Measurements from ENCODE around the gene ATXN1. TPM values are rescaled to one million over a fixed set of nuclear protein-coding genes. Genes with fewer than 3 reads are reported as not detected.

Gene ATXN1
- polyA plus RNA-seq, 1 donor (not counting 4 experiments of a cell fraction or from before 2014, with no cell fraction given), result 9.7 TPM

GRCh38 chr6:16496210-16496609 is 265.1 kb downstream of the ATXN1 start:
- no peak overlapping the region for H3K27ac ChIP-seq (ENCODE audit: control insufficient read depth, insufficient read depth, low read length)
- no peaks in the 10 kb centered on the region for H3K36me3 ChIP-seq (ENCODE audit: control insufficient read depth in 2 of 2, extremely low read depth in 1 of 2, insufficient read depth in 2 of 2, low read length in 2 of 2)
- no peak overlapping the region for H3K4me3 ChIP-seq (ENCODE audit: control insufficient read depth in 2 of 3, extremely low read depth in 1 of 3, insufficient read depth in 2 of 3, low read depth in 1 of 3, low read length in 3 of 3)
- H3K9me1 ChIP-seq (ENCODE audit: control insufficient read depth, extremely low read depth, insufficient read depth, low read length), result no peaks in the 10 kb centered on the region
- no peaks in the 10 kb centered on the region for H3K79me2 ChIP-seq (ENCODE audit: control insufficient read depth, insufficient read depth, low read length)
- TF ChIP-seq CTCF (optimal IDR thresholded peaks at IDR 0.05 in 1 of 3, IDR thresholded peaks at IDR 0.05 in 1 of 3, conservative IDR thresholded peaks at IDR 0.05 in 1 of 3; ENCODE audit: extremely low read depth in 1 of 3, insufficient read depth in 2 of 3, low read length in 3 of 3) (no peak), EZH2 (IDR thresholded peaks at IDR 0.05; ENCODE audit: low read length) (no peak)
- H4K20me1 ChIP-seq (ENCODE audit: control insufficient read depth, extremely low read depth, insufficient read depth, low read length), result no peaks in the 10 kb centered on the region
- H3K4me2 ChIP-seq (ENCODE audit: control insufficient read depth, extremely low read depth, insufficient read depth, low read depth, low read length), result no peak overlapping the region
- no peaks in the 10 kb centered on the region for H3K9me3 ChIP-seq (ENCODE audit: control insufficient read depth, low read depth, low read length)
- DNase-seq (ENCODE audit: low read depth, low spot score) (no peak), FAIRE-seq (no peak)
- peaks cover 10% of the 10 kb centered on the region for H3K4me1 ChIP-seq (ENCODE audit: control insufficient read depth, extremely low read depth, insufficient read depth, low read length)
- H3K9ac ChIP-seq (ENCODE audit: control insufficient read depth, extremely low read depth, insufficient read depth, low read length), result no peak overlapping the region
- no peak overlapping the region for H2AFZ ChIP-seq (ENCODE audit: control insufficient read depth, low read length)
- dilution Hi-C loops (cut with MboI; ENCODE audit: extremely low pct_ligation_motif_present, low sequenced_read_pairs), result no loop called here
- no peaks in the 10 kb centered on the region for H3K27me3 ChIP-seq (ENCODE audit: control insufficient read depth, extremely low read depth, insufficient read depth, low read length)

DNA sequence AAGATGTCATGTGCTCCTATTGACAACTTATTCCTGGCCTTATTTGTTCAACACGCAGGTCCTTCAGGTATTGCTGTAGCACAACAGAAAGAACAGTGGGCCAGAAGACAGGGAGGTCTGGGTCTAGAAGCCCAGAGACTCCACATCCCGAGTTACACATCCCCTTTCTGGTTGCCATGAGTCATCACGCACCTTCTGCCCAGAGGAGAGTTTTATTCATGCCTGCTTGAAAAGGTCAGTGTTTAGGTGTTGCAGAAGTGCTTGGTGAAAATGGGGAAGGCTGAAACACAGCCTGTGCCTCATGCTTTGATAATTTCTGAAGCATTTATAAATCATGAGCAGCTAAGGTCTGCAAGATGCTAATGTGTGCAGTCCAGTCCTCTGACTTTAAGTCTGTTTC is 266.5 kb downstream of the ATXN1 start:
- DNase-seq (ENCODE audit: low read depth, low spot score) (no peak), FAIRE-seq (no peak)
- Histone ChIP-seq H3K4me3 (ENCODE audit: control insufficient read depth in 2 of 3, extremely low read depth in 1 of 3, insufficient read depth in 2 of 3, low read depth in 1 of 3, low read length in 3 of 3) (no peak overlapping the region), H3K4me2 (ENCODE audit: control insufficient read depth, extremely low read depth, insufficient read depth, low read depth, low read length) (no peak overlapping the region), H2AFZ (ENCODE audit: control insufficient read depth, low read length) (no peak overlapping the region), H3K36me3 (ENCODE audit: control insufficient read depth in 2 of 2, extremely low read depth in 1 of 2, insufficient read depth in 2 of 2, low read length in 2 of 2) (no peaks in the 10 kb centered on the region), H3K9me1 (ENCODE audit: control insufficient read depth, extremely low read depth, insufficient read depth, low read length) (no peaks in the 10 kb centered on the region), H3K79me2 (ENCODE audit: control insufficient read depth, insufficient read depth, low read length) (no peaks in the 10 kb centered on the region), H3K9me3 (ENCODE audit: control insufficient read depth, low read depth, low read length) (no peaks in the 10 kb centered on the region), H3K9ac (ENCODE audit: control insufficient read depth, extremely low read depth, insufficient read depth, low read length) (no peak overlapping the region), H3K4me1 (ENCODE audit: control insufficient read depth, extremely low read depth, insufficient read depth, low read length) (peaks cover 10% of the 10 kb centered on the region), H3K27me3 (ENCODE audit: control insufficient read depth, extremely low read depth, insufficient read depth, low read length) (no peaks in the 10 kb centered on the region), H4K20me1 (ENCODE audit: control insufficient read depth, extremely low read depth, insufficient read depth, low read length) (no peaks in the 10 kb centered on the region), H3K27ac (ENCODE audit: control insufficient read depth, insufficient read depth, low read length) (no peak overlapping the region)
- no peak for TF ChIP-seq EZH2 (IDR thresholded peaks at IDR 0.05; ENCODE audit: low read length)
- TF ChIP-seq CTCF (optimal IDR thresholded peaks at IDR 0.05 in 1 of 3, IDR thresholded peaks at IDR 0.05 in 1 of 3, conservative IDR thresholded peaks at IDR 0.05 in 1 of 3; ENCODE audit: extremely low read depth in 1 of 3, insufficient read depth in 2 of 3, low read length in 3 of 3), result no peak
- dilution Hi-C loops (cut with MboI; ENCODE audit: extremely low pct_ligation_motif_present, low sequenced_read_pairs), result no loop called here

All from keratinocyte (primary cell).